GM21515 (cell line): ENCODE measurements around the gene LIG4.
A peak's percentile ranks its signal among the peaks of the same experiment; 100 is the strongest.
"Not testable (repeated sequence)": the region's sequence is repeated elsewhere in the genome, so short reads cannot be mapped to it uniquely, and the experiment has no call there.

Experiments used
- ATAC-seq: cut with Tn5 transposase; IDR thresholded peaks from one replicate; pipeline ENCODE4 v1.9.1; 2021; ENCODE audit not compliant: unreplicated experiment

The LIG4 gene

DNA sequence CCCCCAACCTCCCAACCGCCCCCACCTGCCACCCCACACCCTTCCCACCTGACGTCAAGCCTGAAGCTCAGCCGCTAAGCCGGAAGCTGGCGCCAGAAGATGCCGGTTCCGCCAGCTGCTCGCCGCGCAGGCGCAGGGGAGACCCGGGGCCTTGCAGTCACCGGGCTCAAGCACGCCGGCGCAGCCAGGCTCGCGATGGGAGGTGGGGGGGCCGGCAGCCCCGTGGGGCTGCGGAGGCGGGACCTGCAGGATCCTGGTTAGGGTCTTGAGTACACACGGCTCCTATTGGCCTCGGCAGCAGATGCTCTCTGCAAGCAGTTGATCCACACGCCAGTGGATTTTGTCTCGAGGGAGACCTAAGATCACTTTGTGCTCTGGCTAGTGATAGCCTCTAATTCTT lies at the start of gene LIG4:
TSS of gene LIG4 (minus strand) at position 101 of the 400 bp plus-strand sequence. CDS start 4,268 bp downstream, outside the sequence.
- ATAC-seq, result peak; percentile 66

DNA sequence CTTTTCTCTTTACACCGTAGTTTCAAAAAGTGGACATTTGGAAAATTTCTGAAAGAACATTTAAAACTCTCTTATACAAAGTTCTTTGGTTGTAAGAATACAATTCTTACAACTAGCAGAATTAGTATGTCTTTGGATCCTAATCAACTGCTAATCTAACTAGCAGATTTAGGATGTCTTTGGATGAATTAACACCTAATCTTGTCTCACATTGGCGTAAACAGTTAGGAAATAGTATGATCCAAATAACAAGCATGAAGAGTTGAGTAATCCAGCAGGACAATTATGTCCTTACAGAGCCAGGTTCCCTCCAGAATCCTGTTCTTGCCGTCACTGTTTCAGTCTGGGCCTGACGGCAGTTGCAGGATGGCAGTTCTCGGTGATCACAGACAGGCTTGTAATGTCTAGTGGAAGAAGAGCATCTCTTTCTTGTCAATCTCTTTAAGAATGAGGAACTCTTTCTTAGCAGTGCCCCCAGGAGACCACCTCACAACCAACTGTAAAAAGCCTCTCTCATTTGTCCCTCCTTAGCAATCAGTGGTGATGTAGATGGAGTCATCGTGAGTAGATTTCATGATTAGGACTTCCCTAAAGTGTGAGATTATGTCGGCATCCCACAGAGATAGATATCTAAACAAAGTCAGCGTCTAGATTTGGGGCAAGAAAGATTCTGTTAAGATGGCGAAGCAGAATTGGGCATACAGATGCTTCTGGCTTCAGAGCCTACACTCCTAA lies 48.5 kb upstream of the LIG4 start:
- ATAC-seq, result no peak

DNA sequence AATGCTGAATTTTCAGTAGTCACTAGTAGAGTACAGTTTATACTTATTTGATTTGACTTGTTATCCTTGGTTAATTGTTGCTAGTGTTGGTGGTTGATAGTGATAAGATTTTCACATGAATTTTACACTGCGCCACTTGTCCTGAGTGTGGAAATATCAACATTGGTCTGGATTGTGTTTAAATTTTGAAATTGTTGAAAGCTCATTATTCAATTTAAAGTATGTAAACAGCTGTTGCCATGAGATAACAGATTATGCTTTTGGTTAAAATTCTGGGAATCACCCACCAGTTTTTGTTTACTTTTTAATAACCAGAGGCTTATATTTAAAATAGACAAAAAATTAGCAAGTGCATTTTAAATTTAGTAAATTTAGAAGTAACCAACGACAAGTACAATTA lies 41.9 kb upstream of the LIG4 start:
- no peak for ATAC-seq

DNA sequence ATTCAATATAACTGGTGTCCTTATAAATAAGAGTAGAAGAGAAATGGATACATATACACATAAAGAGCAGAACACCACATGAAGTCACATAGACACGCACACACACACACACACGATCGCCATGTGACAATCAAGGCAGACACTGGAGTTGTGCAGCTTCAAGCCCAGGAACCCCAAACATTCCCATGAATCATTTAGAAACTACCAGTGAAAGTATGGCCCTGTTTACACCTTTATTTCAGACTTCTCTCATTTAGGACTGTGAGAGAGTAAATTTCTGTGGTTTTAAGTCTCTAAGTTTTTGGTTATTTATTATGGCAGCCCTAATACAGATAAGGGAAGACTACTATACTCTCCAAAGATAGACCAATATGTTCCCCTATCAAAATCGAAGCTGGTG lies 33.8 kb upstream of the LIG4 start:
- ATAC-seq, result no peak

DNA sequence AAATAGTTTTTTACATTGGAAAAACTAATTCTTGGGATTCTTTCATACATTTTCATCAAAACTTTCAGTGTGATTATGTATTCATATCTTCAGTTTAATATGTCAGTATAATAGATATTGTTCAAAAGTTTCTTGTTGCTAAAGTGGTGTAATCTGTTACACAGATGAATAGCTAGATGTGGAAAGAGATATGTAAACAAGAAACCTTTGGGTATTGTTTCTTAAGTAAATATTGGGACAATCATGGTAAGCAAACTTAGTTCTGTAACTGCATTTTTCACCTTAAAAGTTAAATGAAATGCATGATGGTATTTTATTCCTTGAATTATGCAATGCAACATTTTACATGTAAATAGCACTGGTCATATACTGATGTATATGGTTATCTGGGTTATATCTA lies 15.0 kb upstream of the LIG4 start:
- ATAC-seq, result no peak

DNA sequence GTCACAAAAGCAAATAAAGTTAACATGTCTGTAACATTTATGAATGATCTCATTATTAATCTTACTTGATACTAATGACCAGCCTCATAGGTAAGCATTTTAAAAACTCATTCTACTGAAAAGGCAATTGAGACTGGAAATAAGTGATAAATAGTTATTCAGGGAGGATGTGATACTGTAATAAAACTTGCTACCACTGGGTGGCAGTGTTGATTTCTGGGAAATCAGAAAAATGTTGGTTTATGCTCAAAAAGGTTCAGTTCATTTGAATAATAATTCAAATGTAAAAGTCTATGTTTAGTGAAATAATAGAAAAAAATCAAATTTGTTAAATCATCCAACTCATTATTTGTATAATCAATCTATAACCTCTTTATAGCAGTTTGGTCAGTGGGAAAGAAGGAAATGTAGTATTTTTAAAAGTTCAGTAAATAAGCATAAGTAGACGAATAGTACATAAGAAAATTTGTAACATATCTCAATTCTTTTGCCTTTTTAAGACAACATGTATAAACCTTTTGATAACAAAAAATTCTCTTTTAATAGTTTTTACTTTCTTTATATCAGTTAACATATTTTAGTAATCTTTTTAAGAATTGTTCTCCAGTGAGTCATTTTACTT lies 12.4 kb upstream of the LIG4 start:
- no peak for ATAC-seq

DNA sequence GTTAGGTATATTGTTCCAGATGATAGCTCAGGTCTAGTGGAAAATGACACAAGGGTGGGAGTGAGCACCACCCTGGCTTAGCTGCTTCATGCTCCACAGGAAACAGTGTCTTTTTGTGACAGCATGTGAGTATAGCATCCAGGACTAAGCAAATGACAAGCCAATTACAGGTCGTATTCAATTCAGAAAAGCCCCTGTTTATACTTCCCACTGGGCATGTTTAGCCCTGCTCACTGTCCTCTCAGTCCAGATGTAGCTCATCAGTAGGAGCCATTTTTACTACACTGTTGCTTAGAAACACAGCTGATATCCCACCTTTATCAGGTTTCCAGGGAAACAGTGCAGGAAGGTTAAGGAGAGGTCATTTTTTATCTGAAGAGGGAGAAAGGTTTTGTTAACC lies 10.8 kb upstream of the LIG4 start:
- ATAC-seq, result no peak

DNA sequence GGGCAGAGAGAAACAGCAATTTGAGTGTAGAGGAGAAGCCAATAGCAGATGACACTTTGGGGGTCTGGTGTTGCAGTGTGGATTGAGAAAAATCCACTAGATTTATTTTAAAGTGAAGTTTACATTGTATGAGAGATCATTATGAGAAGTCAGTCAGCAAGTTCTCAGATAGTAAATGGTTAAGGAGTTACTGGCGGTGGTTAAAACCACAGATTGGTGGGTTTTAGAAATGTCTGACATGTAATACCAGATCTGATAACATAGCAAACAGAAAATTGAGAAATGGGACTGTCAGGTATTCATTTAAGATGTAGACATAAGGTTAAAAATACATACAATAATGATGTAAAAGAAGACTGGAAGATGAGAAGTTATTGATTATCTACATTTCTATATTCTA lies 10.1 kb upstream of the LIG4 start:
- ATAC-seq, result peak; percentile 54

DNA sequence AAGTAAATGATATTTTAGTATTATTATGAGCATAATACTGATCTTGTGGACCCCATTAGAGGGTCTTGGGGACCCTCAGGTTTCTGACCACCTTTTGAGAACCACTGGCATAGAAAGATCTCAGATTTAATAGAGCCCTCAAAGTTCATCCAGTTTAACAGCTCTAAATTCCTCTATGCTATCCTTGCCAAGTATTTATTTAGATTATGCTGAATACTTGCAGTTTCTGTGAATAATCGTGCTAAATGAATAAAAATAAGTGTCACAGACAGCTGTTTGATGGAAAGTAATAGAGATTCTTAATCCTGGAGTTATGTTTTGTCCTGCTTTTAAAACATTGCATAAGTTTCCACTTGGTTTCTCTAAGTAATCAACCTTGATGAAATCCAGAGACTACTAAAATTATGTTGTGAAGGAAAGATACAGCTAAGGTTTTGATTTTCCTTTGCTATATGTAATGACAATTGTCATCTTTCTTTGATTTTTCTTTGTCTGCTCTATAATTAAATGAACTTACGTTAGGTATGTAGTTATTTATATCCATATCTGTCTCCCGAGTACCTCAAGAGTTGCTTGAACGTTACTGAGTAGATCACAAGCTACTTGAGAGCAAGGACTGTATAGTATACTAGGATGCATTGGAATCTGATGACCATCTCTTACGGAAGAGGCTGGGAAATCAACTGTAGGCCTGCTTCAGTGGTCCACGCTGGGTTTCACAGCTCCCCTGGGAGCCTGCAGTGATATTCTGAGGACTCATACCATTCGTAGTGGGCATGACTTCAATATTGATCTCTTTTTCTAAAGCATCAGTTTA lies 8.6 kb upstream of the LIG4 start:
- ATAC-seq, result no peak

DNA sequence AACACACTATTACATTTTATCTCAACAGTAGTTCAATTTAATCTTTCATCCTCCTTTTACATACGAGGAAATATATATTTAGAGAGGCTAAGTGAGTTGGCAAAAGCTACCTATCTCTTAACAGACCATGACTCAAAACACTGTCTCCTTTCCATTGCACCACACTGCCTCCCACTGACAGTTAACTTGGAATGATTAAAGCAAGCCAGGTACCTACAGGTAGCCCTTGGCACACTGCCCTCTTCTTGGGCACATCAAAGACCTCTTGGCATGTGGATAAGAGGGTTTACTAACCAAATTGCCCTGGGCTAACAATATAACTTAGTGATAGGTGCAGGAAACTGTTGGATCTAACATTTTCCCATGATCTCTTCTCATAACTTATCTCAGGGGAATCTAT lies 4.7 kb upstream of the LIG4 start:
- ATAC-seq, result no peak

DNA sequence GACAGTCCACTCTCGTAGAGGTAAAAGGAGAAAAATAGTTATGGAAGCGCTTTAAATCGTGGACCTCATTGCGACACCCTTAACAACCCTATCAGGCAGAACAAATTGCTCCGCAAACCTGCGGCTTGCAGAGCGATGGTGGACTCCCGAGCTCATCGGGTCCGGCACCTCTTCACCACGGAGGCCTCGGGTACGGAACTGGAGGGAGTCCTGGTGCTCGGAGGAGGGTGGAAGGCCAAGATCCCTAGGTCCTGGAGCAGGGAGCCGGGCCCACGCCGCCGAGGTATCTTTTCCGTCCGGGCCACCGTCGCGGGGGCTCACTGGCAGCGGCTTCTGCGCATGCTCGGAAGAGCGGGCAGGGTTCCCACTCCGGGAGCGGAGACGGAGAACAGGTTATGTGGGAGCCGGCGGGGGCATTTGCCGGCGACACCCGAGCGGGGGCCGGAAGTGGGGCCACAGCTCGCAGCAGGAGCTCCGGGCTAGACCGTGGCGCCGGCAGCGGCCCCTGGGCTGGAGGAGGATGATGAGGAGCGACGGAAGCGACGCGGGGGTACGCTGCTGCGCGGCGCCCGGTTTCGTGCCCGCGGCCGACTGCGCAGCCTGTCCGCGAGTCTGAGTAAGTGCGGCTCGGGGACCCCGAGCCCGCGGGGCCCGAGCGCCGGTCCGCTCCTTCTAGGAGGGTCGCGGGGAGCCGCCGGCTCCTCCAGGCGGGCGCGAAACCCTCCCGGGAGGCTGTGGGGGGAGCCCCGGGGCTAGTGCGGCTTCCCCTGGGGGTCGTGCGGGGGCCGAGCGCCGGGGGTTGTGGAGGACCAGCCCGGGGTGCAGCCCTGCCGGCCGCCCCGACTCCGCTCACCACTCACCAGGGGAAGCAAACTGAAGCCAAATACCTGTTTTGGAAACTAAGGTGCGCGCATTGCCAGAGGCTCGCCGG lies 3.0 kb upstream of the LIG4 start, which contains the start of gene ABHD13:
TSS of gene ABHD13 (plus strand) at position 349 of the 931 bp plus-strand sequence. CDS start 10,827 bp downstream, outside the sequence.
- ATAC-seq, result peak; percentile 74

DNA sequence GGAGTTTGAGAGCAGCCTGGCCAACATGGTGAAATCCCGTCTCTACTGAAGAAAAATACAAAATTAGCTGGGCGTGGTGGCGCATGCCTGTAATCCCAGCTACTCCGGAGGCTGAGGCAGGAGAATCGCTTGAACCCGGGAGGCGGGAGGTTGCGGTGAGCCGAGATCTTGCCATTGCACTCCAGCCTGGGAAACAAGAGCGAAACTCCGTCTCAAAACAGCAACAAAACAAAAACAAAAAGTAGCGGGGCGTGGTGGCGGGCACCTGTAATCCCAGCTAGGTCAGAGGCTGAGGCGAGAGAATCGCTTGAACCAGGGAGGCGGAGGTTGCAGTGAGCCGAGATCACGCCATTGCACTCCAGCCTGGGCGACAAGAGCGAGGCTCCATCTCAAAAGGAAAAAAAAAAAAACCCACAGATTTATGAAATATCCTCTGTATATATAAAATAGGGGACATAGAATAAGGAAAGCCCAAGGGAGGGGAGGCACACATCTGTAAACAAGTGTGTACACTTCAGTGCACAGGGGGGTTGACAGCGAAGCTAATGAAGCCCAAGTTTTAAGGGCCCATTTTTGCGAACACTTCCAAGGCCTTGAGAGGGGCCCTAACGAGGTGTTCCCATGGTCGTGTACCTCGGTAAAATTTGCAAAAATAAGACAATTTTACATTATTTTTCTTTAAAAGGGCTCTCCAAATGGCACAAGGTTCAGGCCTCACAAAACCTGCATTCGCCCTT lies 2.1 kb upstream of the LIG4 start:
- ATAC-seq, result not testable (repeated sequence)

DNA sequence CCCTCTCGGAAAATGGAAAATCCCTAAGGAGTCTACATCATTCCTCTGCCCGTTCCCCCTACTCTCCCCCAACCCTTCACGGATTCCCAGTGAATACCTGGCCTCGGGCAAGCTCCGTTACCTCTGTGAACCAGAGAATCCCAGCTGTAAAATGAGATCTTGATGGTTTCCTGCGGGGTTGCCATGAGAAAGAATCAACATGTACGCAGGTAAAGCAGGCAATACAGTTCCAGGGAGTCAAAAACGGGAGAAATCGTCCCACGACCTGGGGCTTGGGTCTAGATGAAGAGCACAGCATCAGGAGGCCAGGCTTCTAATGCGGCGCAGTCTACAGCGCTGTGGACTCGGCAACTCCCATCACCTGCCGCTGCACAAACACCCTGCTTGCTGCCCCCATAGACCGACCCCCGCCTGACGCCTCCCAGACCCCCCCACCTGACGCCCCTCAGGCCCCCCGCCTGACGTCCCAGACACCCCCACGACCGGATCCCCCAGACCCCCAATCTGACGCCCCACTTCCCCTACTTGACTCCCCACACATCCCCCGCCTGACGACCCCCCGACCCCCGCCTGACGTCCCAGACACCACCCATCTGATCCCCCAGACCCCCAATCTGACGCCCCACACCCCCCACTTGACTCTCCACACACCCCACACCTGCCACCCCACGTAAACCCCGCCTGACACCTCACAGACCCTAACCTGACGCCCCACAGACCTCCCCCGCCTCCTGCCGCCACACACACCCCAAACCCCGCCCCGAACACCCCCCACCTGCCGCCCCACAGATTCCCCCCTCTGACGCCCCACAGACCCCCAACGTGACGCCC lies 680 bp downstream of the LIG4 start:
- ATAC-seq, result no peak

DNA sequence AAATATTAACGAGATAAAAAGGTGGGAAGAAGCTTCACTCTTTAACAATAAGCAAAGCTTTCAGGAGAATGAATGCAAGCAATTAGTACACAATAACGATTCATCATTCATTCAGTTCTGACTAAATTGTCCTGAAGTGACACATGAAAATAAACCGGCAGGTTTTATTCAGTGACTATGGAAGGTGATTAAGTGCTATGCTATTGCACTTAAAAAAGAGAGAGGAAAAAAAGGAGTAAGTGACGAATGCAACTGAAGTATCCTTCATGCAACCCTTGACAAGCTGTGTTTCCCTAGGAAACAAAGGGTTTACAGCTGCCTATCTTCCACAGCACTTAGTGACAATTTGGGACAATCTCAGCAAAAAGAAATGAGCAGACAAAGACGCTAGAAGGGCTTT lies 1.4 kb downstream of the LIG4 start:
- ATAC-seq, result no peak

DNA sequence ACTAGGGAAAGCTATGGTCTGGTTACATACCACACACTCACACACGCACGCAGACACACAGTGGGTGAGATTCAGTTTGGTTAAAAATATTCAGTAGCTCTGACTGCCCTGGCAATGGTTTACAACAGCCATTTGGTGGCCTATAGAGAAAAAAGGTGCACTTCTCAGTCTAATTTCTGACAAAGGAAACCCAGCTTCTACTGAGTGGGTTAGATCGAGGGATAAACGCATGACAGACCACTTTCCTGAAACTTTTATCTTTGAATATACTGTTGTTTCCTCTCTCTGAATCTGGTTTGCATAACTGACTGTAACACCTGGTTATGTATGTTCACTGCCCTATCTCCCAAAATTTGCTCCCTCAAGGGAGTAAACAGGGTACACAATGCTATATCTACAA lies 2.5 kb downstream of the LIG4 start:
- peak; percentile 43 for ATAC-seq

DNA sequence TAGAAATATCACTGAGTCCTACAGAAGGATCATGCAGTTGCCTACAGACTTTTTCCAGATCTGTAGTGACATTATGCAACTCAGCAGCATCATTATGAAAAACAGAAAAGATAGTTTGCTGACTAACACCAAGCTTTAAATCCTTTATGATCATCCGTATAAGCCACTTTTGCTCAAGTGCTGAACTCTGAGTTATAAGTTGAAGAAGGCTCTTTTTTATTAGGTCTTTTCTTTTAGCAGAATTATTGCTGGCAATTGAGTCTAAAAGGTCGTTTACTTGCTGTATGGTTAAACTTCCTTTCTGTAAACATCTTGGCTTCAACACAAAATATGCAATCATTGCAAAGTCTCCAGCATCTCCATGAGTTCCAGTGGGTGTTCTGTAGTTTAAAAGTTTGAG lies 4.8 kb downstream of the LIG4 start:
- no peak for ATAC-seq

DNA sequence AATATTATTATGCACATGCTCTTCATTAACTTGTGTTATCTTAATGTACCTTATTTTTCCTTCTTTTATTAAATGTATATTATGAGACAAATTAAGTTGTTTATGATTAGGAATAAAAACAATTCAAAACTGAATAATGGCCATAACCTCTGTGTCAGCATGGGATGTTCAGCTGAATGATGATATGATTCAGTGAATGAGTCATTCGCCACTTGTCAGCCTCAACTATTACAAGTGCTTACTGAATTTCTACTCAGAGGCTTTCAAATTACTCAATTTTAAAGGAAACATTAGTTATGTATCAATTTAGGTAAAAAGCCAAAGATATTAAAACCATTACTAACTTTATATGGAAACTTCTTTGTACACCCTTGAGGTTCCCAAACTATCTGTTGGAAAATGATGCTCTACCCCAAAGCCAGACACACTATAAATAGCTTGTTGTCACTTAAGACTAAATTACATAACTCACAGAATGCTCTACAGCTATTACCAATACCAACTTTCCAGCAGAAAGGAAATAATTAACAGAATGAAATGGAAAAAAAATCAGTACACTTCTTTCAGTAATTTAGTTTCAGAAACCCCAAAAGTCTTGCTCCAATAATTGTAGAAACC lies 14.4 kb downstream of the LIG4 start:
- no peak for ATAC-seq

DNA sequence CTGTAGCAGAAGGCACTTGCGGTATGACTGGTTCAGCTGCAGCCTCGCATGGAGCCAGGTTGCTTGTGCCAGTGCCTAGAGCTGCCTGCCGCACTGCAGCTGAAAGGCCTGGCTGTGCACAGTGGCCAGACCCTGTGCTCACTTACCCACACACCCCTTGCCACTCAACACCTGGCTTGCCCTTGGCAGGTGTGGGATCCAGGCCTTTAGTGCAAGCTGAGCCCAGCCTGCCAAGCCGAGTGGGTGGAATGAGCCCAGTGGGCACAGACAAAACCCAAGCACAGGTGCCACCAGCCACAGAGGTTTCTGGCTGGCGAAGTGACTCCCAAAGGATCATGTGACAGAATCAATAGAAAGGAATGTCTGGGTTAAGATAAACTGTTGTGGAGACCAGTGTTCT lies 19.5 kb downstream of the LIG4 start:
- ATAC-seq, result no peak

DNA sequence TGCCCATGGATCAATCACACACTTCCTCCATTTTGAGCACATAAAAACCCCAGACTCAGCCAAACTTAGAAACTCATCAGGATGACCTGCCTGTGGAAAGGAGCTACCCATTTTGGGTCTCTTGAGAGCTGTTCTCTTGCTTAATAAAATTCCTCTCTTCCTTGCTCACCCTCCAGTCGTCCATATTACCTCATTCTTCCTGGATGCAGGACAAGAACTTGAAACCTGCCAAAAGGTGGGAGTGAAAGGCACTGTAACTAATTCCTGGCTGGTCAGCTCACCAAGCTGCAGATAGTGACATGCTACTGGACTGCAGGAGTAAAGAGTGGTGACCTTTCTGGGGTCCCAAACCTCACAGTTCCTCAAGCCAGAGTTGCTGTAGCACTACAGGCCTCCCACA lies 20.2 kb downstream of the LIG4 start:
- ATAC-seq, result no peak
